PC-3 (cell line): ENCODE measurements around the gene NFIX. TPM values are rescaled to one million over a fixed set of nuclear protein-coding genes. Genes with fewer than 3 reads are reported as not detected.

Source experiments
- ATAC-seq: fragments of 200-7000 bp; cut with Tn5 transposase; 2 replicates; pipeline ENCODE4 v1.9.1; 2020; ENCODE audit warnings: mild to moderate bottlenecking, moderate library complexity
- BruUV-seq: library from RNA; stranded (reverse); fragments of 400-500 nt; replicated peaks from 2 replicates; lab custom pipeline; 2021; lab: Mats Ljungman, UMichigan
- CTCF ChIA-PET: fragments of 300-600 bp; sonication (Branson Sonifier 250); formaldehyde crosslinking; loops from one replicate; lab custom pipeline; 2022; ENCODE audit warnings: antibody characterized with exemption; lab: Charles Lee
- POLR2A ChIA-PET: fragments of 300-600 bp; sonication (Branson Sonifier 250); formaldehyde crosslinking; loops from one replicate; lab custom pipeline; 2022; ENCODE audit warnings: antibody characterized with exemption; ENCODE audit not compliant: unreplicated experiment; lab: Charles Lee
- DNase-seq: peaks from one replicate; pipeline ENCODE4 v3.0.0-alpha.2; 2015
- H2AFZ ChIP-seq: fragments of 300-600 bp; sonication (generic); 2 replicates; pipeline ENCODE4 v1.6.0; 2016; ENCODE audit warnings: antibody characterized with exemption, low read length
- H3F3A ChIP-seq: fragments of 300-600 bp; sonication (generic); one replicate; pipeline ENCODE4 v1.6.0; 2017; ENCODE audit warnings: antibody characterized with exemption, low read length, control low read depth, mild to moderate bottlenecking; ENCODE audit not compliant: unreplicated experiment
- H3K27ac ChIP-seq: fragments of 300-600 bp; sonication (generic); 2 replicates; pipeline ENCODE4 v1.5.1; 2016; ENCODE audit warnings: mild to moderate bottlenecking, low read length
- H3K27me3 ChIP-seq: fragments of 300-600 bp; sonication (generic); 2 replicates; pipeline ENCODE4 v1.6.1; 2016; ENCODE audit warnings: low read length, mixed read lengths
- H3K36me3 ChIP-seq: fragments of 300-600 bp; sonication (generic); 2 replicates; pipeline ENCODE4 v1.6.1; 2016; ENCODE audit warnings: low read depth, mixed run types, low read length, mixed read lengths
- H3K4me1 ChIP-seq: fragments of 300-600 bp; sonication (generic); 2 replicates; pipeline ENCODE4 v1.5.1; 2016; ENCODE audit warnings: low read length; ENCODE audit not compliant: insufficient read depth
- H3K4me2 ChIP-seq: fragments of 300-600 bp; sonication (generic); 2 replicates; pipeline ENCODE4 v1.6.0; 2016; ENCODE audit warnings: low read length
- H3K4me3 ChIP-seq: fragments of 300-600 bp; sonication (generic); 2 replicates; pipeline ENCODE4 v1.5.1; 2016; ENCODE audit warnings: mild to moderate bottlenecking, low read length, mixed read lengths
- H3K79me2 ChIP-seq: fragments of 300-600 bp; sonication (generic); 2 replicates; pipeline ENCODE4 v1.6.1; 2017; ENCODE audit warnings: low read length, mixed read lengths
- H3K9ac ChIP-seq: fragments of 300-600 bp; sonication (generic); 2 replicates; pipeline ENCODE4 v1.6.0; 2016; ENCODE audit warnings: mild to moderate bottlenecking, low read length
- H3K9me2 ChIP-seq: fragments of 300-600 bp; sonication (generic); replicated peaks from 2 replicates; pipeline ENCODE4 v1.6.1; 2016; ENCODE audit warnings: mixed run types, low read length, mixed read lengths
- H3K9me3 ChIP-seq: fragments of 300-600 bp; sonication (generic); 2 replicates; pipeline ENCODE4 v1.6.1; 2016; ENCODE audit warnings: low read length, mixed read lengths
- H4K20me1 ChIP-seq: fragments of 300-600 bp; sonication (generic); 2 replicates; pipeline ENCODE4 v1.6.1; 2016; ENCODE audit warnings: low read length, mixed read lengths
- CTCF ChIP-seq: fragments of 300-600 bp; sonication (generic); conservative IDR thresholded peaks from 2 replicates; pipeline ENCODE4 v1.5.1; 2017; ENCODE audit warnings: antibody characterized with exemption, low read depth, mild to moderate bottlenecking, low read length
- EZH2 ChIP-seq: fragments of 300-600 bp; sonication (generic); IDR thresholded peaks from one replicate; pipeline ENCODE4 v1.6.1; 2017; ENCODE audit warnings: antibody characterized with exemption, mild to moderate bottlenecking, low read length; ENCODE audit not compliant: unreplicated experiment
- EZH2phosphoT487 ChIP-seq: fragments of 300-600 bp; sonication (generic); IDR thresholded peaks from 2 replicates; pipeline ENCODE4 v1.6.1; 2018; ENCODE audit warnings: mild to moderate bottlenecking, antibody characterized with exemption, low read length, borderline replicate concordance
- intact Hi-C: fragments of 100-400 bp; cut with micrococcal nuclease; formaldehyde crosslinking; loops from 2 replicates; pipeline ENCODE4 v1.9.0; 2023
- total RNA-seq: library from RNA; depleted of rRNA; stranded (reverse); fragments of >200 nt; gene quantifications from 2 replicates; pipeline ENCODE4 v1.2.3, GENCODE V29; 2014

Gene NFIX
- total RNA-seq, 1 experiment from 2014 or later: 43.3 TPM

- DNase-seq (no peak), ATAC-seq (no peak)
- POLR2A ChIA-PET: interaction anchor here (1.0 kb wide), 1 partner anchor 12 kb away, joined by 3 read pairs; no protein-coding TSS in a partner anchor
- H3K4me1 ChIP-seq: peaks cover 11% of the 10 kb centered on the region; the same call in 1 of the 2 replicates
- no peaks in the 10 kb centered on the region for H4K20me1 ChIP-seq
- no peak overlapping the region for H3K27ac ChIP-seq
- H3K4me3 ChIP-seq: no peak overlapping the region
- no peaks in the 10 kb centered on the region for H3F3A ChIP-seq
- TF ChIP-seq CTCF (peak; percentile 24; the same call in 1 of the 2 replicates), EZH2 (no peak)
- H3K4me2 ChIP-seq: 0 out of 2 replicates have a peak overlapping the region, but pooled peaks have one; percentile 0
- no peak overlapping the region for H3K9ac ChIP-seq
- H2AFZ ChIP-seq: no peak overlapping the region
- intact Hi-C loops: loop anchor here (1.0 kb wide), 2 partner anchors 111 to 116 kb away; no protein-coding TSS in a partner anchor
- CTCF ChIA-PET: interaction anchor here (0.8 to 2.5 kb wide), 5 partner anchors 11 to 129 kb away, joined by 3 to 53 read pairs (median 7); no protein-coding TSS in a partner anchor
- H3K36me3 ChIP-seq: no peaks in the 10 kb centered on the region
- H3K9me2 ChIP-seq: no peaks in the 10 kb centered on the region
- H3K27me3 ChIP-seq: no peaks in the 10 kb centered on the region
- no TSS peak for BruUV-seq
- no peaks in the 10 kb centered on the region for H3K9me3 ChIP-seq
- H3K79me2 ChIP-seq: no peaks in the 10 kb centered on the region
These were observed 98.8 kb downstream of the NFIX start for GRCh38 chr19:13094106-13094504.

DNA sequence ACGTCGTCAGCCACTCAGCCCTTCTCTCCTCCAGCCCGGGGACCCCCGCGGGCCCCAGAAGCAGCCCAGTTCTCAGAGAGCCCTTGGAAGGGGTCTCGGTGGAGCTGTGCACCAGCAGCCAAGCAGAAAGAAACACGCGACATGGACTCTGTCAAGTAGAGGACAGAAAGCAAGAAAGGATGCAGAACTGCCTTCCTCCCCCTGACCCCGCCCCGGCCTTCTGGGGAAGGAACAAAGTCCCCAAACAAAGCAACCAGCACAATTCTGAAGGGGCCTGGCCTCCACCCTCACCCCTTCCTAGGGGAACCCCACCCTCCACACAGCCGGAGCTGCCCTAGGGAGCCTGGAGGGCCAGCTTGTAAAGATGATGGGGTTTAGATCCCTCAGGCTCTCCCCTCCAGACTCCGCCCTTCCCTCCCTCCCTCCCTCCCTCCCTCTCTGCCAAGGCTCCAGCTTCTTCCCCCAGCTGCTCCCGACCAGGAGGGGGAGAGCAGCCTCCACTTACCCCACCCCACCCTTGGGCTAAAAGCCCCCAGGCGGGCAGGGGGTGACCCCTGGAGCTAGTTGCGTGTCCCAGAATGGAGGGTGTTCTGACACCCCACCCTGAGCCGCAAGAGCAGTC is 99.6 kb downstream of the NFIX start:
- BruUV-seq: TSS peak; percentile 42
- Histone ChIP-seq H3K9me3 (no peaks in the 10 kb centered on the region), H3K36me3 (no peaks in the 10 kb centered on the region), H3K4me2 (peak overlapping the region; percentile 83), H3F3A (no peaks in the 10 kb centered on the region), H4K20me1 (no peaks in the 10 kb centered on the region), H3K27me3 (no peaks in the 10 kb centered on the region), H3K27ac (no peak overlapping the region), H3K4me1 (peaks cover 11% of the 10 kb centered on the region; the same call in 1 of the 2 replicates), H2AFZ (peak overlapping the region; percentile 73), H3K4me3 (peak overlapping the region; percentile 67), H3K79me2 (no peaks in the 10 kb centered on the region), H3K9ac (peak overlapping the region; percentile 25; the same call in 1 of the 2 replicates), H3K9me2 (no peaks in the 10 kb centered on the region)
- DNase-seq (peak; percentile 50), ATAC-seq (peak; percentile 13)
- TF ChIP-seq EZH2phosphoT487: no peak
- TF ChIP-seq CTCF: peak; percentile 15; the same call in 1 of the 2 replicates
- intact Hi-C loops: loop anchor here (1.0 kb wide), 2 partner anchors 112 to 117 kb away; no protein-coding TSS in a partner anchor
- ChIA-PET POLR2A (no interaction called here), CTCF (interaction anchor here (0.6 to 2.5 kb wide), 5 partner anchors 10 to 129 kb away, joined by 4 to 53 read pairs (median 7); no protein-coding TSS in a partner anchor)

DNA sequence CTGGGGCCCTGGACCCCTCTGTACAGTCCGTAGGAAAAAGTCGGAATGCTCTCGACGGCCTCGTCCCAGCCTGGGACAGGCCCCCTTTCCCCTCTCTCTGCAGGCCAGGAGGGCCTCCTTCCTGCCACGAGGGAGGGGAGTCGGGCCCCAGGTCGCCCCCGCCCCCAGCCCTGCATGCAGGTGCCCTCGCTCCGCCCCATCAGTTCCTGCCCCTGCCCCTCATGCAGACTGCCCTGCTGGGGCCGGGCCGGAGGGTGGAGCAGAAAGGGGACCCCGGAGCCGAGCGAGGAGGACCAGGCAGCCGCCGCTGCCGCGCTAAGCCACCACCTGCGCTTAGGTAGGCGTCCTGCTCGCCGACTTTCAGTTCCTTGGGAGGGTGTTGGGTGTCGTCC is 100.1 kb downstream of the NFIX start:
- peaks cover 11% of the 10 kb centered on the region; the same call in 1 of the 2 replicates for H3K4me1 ChIP-seq
- BruUV-seq: no TSS peak

More for the DNA sequence above, 100.1 kb downstream of the NFIX start:
- no peak overlapping the region for H3K27ac ChIP-seq
- peak overlapping the region; percentile 83 for H3K4me2 ChIP-seq
- ChIA-PET CTCF (interaction anchor here (0.6 to 2.5 kb wide), 4 partner anchors 39 to 130 kb away, joined by 4 to 53 read pairs (median 6); no protein-coding TSS in a partner anchor), POLR2A (no interaction called here)
- no peaks in the 10 kb centered on the region for H3K9me2 ChIP-seq
- no peaks in the 10 kb centered on the region for H3K79me2 ChIP-seq
- ATAC-seq (peak; percentile 9), DNase-seq (no peak)
- TF ChIP-seq EZH2 (no peak), CTCF (no peak), EZH2phosphoT487 (no peak)
- H2AFZ ChIP-seq: peak overlapping the region; percentile 73
- no peaks in the 10 kb centered on the region for H3K9me3 ChIP-seq
- no peaks in the 10 kb centered on the region for H4K20me1 ChIP-seq
- intact Hi-C loops: no loop called here
- H3K27me3 ChIP-seq: no peaks in the 10 kb centered on the region
- H3K4me3 ChIP-seq: peak overlapping the region; percentile 67
- peak overlapping the region; percentile 25; the same call in 1 of the 2 replicates for H3K9ac ChIP-seq
- no peaks in the 10 kb centered on the region for H3K36me3 ChIP-seq
- H3F3A ChIP-seq: no peaks in the 10 kb centered on the region
